H9 (cell line): ENCODE data around the gene TMEM145. TPM values are rescaled to one million over a fixed set of nuclear protein-coding genes. Genes with fewer than 3 reads are reported as not detected.

Experiments used
- DNase-seq: peaks from one replicate; pipeline ENCODE4 v3.0.0-alpha.2; 2017
- H2AFZ ChIP-seq: one replicate; pipeline ENCODE4 v1.6.1; 2013; ENCODE audit warnings: mild to moderate bottlenecking, low read length, control low read depth, moderate library complexity
- H2AK5ac ChIP-seq: 2 replicates; pipeline ENCODE4 v1.6.1; 2013; ENCODE audit warnings: low read length, control low read depth, mixed read lengths; ENCODE audit not compliant: insufficient read length
- H2BK120ac ChIP-seq: one replicate; pipeline ENCODE4 v1.6.1; 2013; ENCODE audit warnings: low read depth, mild to moderate bottlenecking, low read length, control low read depth, inconsistent platforms; ENCODE audit not compliant: poor library complexity, severe bottlenecking
- H2BK12ac ChIP-seq: 2 replicates; pipeline ENCODE4 v1.6.1; 2013; ENCODE audit warnings: low read length, control low read depth, mixed read lengths, low read depth; ENCODE audit not compliant: insufficient read length
- H2BK15ac ChIP-seq: 2 replicates; pipeline ENCODE4 v1.6.1; 2013; ENCODE audit warnings: low read depth, low read length, control low read depth
- H2BK20ac ChIP-seq: one replicate; pipeline ENCODE4 v1.6.1; 2013; ENCODE audit warnings: low read depth, mild to moderate bottlenecking, low read length, control low read depth, inconsistent platforms; ENCODE audit not compliant: poor library complexity, severe bottlenecking
- H2BK5ac ChIP-seq: 2 replicates; pipeline ENCODE4 v1.6.1; 2013; ENCODE audit warnings: low read length, control low read depth, mixed read lengths; ENCODE audit not compliant: insufficient read length
- H3K14ac ChIP-seq: 2 replicates; pipeline ENCODE4 v1.6.1; 2013; ENCODE audit warnings: low read length, control low read depth; ENCODE audit not compliant: insufficient read depth
- H3K18ac ChIP-seq: 2 replicates; pipeline ENCODE4 v1.6.1; 2013; ENCODE audit warnings: low read depth, mild to moderate bottlenecking, mixed read lengths, low read length, control low read depth; ENCODE audit not compliant: insufficient read length
- H3K23ac ChIP-seq: 2 replicates; pipeline ENCODE4 v1.6.1; 2013; ENCODE audit warnings: low read length, control low read depth, mixed read lengths, low read depth; ENCODE audit not compliant: insufficient read length
- H3K23me2 ChIP-seq: 2 replicates; pipeline ENCODE4 v1.6.1; 2013; ENCODE audit warnings: low read depth, mild to moderate bottlenecking, mixed read lengths, low read length, control low read depth; ENCODE audit not compliant: insufficient read length, poor library complexity, severe bottlenecking
- H3K27ac ChIP-seq: 2 replicates; pipeline ENCODE4 v1.5.1; 2013; ENCODE audit warnings: low read length, control low read depth, mixed read lengths, low read depth; ENCODE audit not compliant: insufficient read length
- H3K27me3 ChIP-seq: 2 replicates; pipeline ENCODE4 v1.6.1; 2013; ENCODE audit warnings: low read length, control low read depth, inconsistent platforms; ENCODE audit not compliant: insufficient read depth
- H3K4ac ChIP-seq: 2 replicates; pipeline ENCODE4 v1.6.1; 2013; ENCODE audit warnings: low read depth, mild to moderate bottlenecking, control low read depth, inconsistent platforms, low read length, moderate library complexity
- H3K4me1 ChIP-seq: 2 replicates; pipeline ENCODE4 v1.6.1; 2013; ENCODE audit warnings: low read length, control low read depth, inconsistent platforms; ENCODE audit not compliant: insufficient read depth
- H3K4me2 ChIP-seq: 2 replicates; pipeline ENCODE4 v1.6.1; 2013; ENCODE audit warnings: low read length, control low read depth, mixed read lengths; ENCODE audit not compliant: insufficient read length, insufficient read depth
- H3K56ac ChIP-seq: 2 replicates; pipeline ENCODE4 v1.6.1; 2013; ENCODE audit warnings: low read depth, mild to moderate bottlenecking, mixed read lengths, low read length, control low read depth; ENCODE audit not compliant: insufficient read length
- H3K79me1 ChIP-seq: 2 replicates; pipeline ENCODE4 v1.6.1; 2013; ENCODE audit warnings: low read depth, mild to moderate bottlenecking, moderate library complexity, low read length, control low read depth, inconsistent platforms; ENCODE audit not compliant: insufficient read depth, poor library complexity, severe bottlenecking
- H3K79me2 ChIP-seq: 2 replicates; pipeline ENCODE4 v1.6.1; 2013; ENCODE audit warnings: low read length, control low read depth, inconsistent platforms; ENCODE audit not compliant: insufficient read depth
- H3K9ac ChIP-seq: 2 replicates; pipeline ENCODE4 v1.6.1; 2013; ENCODE audit warnings: low read length, control low read depth, mixed read lengths; ENCODE audit not compliant: insufficient read length; ENCODE audit errors: extremely low read depth
- H3K9me3 ChIP-seq: one replicate; pipeline ENCODE4 v1.6.1; 2013; ENCODE audit warnings: low read depth, low read length, inconsistent platforms; ENCODE audit not compliant: control insufficient read depth
- H3T11ph ChIP-seq: one replicate; pipeline ENCODE4 v1.6.1; 2013; ENCODE audit warnings: mild to moderate bottlenecking, low read length, control low read depth, inconsistent platforms
- H4K20me1 ChIP-seq: one replicate; pipeline ENCODE4 v1.6.1; 2013; ENCODE audit not compliant: control insufficient read depth, insufficient read length, insufficient read depth
- H4K5ac ChIP-seq: 2 replicates; pipeline ENCODE4 v1.6.1; 2013; ENCODE audit warnings: low read depth, mild to moderate bottlenecking, mixed read lengths, low read length, control low read depth; ENCODE audit not compliant: insufficient read length
- H4K8ac ChIP-seq: replicated peaks from 2 replicates; pipeline ENCODE4 v1.6.1; 2013; ENCODE audit warnings: low read length, control low read depth, mixed read lengths, low read depth; ENCODE audit not compliant: insufficient read length
- H4K91ac ChIP-seq: 2 replicates; pipeline ENCODE4 v1.6.1; 2013; ENCODE audit warnings: low read depth, mild to moderate bottlenecking, moderate library complexity, mixed read lengths, low read length, control low read depth; ENCODE audit not compliant: insufficient read length
- H3K27ac Mint-ChIP-seq, 3 experiments: 2 replicates in 2 of 3; 3 replicates in 1 of 3; pipeline ENCODE4 v1.8.0; 2020 to 2021; ENCODE audit warnings: mixed read lengths in 3 of 3, mild to moderate bottlenecking in 1 of 3, moderate library complexity in 1 of 3
- H3K27me3 Mint-ChIP-seq: 2 replicates; pipeline ENCODE4 v1.8.0; 2021; ENCODE audit warnings: low read depth, mild to moderate bottlenecking, moderate library complexity, mixed read lengths
- H3K36me3 Mint-ChIP-seq, 3 experiments: 2 replicates in 2 of 3; 3 replicates in 1 of 3; pipeline ENCODE4 v1.8.0; 2020 to 2021; ENCODE audit warnings: low read depth in 3 of 3, mixed read lengths in 3 of 3; ENCODE audit not compliant: insufficient read depth in 1 of 3
- H3K4me1 Mint-ChIP-seq, 2 experiments: 2 replicates each; pipeline ENCODE4 v1.8.0; 2020; ENCODE audit warnings: mixed read lengths in 2 of 2
- H3K4me3 Mint-ChIP-seq, 2 experiments: 2 replicates in 1 of 2; 3 replicates in 1 of 2; pipeline ENCODE4 v1.8.0; 2020 to 2021; ENCODE audit warnings: mild to moderate bottlenecking in 2 of 2, mixed read lengths in 2 of 2, moderate library complexity in 1 of 2
- H3K9me3 Mint-ChIP-seq, 2 experiments: 2 replicates in 1 of 2; 3 replicates in 1 of 2; pipeline ENCODE4 v1.8.0; 2020; ENCODE audit warnings: mild to moderate bottlenecking in 2 of 2, mixed read lengths in 2 of 2, moderate library complexity in 1 of 2
- WGBS: extraction: QIAGEN DNeasy Blood & Tissue Kit; methylation state at CpG from one replicate; pipeline ENCODE4 v1.1.7; 2013; ENCODE audit warnings: missing lambda C conversion rate, low lambda C conversion rate, mixed read lengths; ENCODE audit not compliant: insufficient read length; ENCODE audit errors: extremely low coverage; 5-methylcytosine and 5-hydroxymethylcytosine counted together
- total RNA-seq: library from RNA; stranded (reverse); gene quantifications from 2 replicates; pipeline ENCODE4 v1.2.1, GENCODE V29; 2021
- TF ChIP-seq, protein P1 (sequence below): fragments of 200-600 bp; sonication (generic); conservative IDR thresholded peaks from 3 replicates; pipeline ENCODE4 v1.8.0; 2021; ENCODE audit warnings: antibody characterized with exemption, mild to moderate bottlenecking

TMEM145 gene
- total RNA-seq, 1 experiment from 2014 or later, result 4.5 TPM

GRCh38 chr19:42288881-42289555 lies 24.1 kb upstream of the TMEM145 start:
- Histone ChIP-seq H2BK120ac (no peak overlapping the region), H3K27ac (no peak overlapping the region), H2BK20ac (no peak overlapping the region), H2AFZ (no peak overlapping the region), H3K23ac (no peak overlapping the region), H4K91ac (no peak overlapping the region), H3K79me2 (peaks cover 3% of the 10 kb centered on the region; the same call in 1 of the 2 replicates), H3K18ac (no peak overlapping the region), H4K8ac (no peak overlapping the region), H2BK15ac (no peak overlapping the region), H3T11ph (no peak overlapping the region), H3K23me2 (peaks cover 8% of the 10 kb centered on the region), H3K4me1 (no peaks in the 10 kb centered on the region), H3K9ac (no peak overlapping the region), H4K5ac (no peak overlapping the region), H3K56ac (no peak overlapping the region), H3K4me2 (no peak overlapping the region), H2BK12ac (no peak overlapping the region), H4K20me1 (no peaks in the 10 kb centered on the region), H3K79me1 (peaks cover 11% of the 10 kb centered on the region), H3K4ac (no peak overlapping the region), H2BK5ac (no peak overlapping the region), H2AK5ac (no peak overlapping the region), H3K14ac (no peak overlapping the region), H3K27me3 (no peaks in the 10 kb centered on the region), H3K9me3 (no peaks in the 10 kb centered on the region)
- Mint-ChIP-seq H3K4me3 (no peak overlapping the region), H3K4me1 (peaks cover 14 to 44% of the 10 kb centered on the region in 2 experiments), H3K36me3 (peaks cover 22 to 61% (median 55%) of the 10 kb centered on the region in 3 experiments), H3K27ac (no peak overlapping the region), H3K9me3 (no peaks in the 10 kb centered on the region), H3K27me3 (no peaks in the 10 kb centered on the region; the same call in 1 of the 2 replicates)
- DNase-seq, result no peak
- TF ChIP-seq, protein P1, sequence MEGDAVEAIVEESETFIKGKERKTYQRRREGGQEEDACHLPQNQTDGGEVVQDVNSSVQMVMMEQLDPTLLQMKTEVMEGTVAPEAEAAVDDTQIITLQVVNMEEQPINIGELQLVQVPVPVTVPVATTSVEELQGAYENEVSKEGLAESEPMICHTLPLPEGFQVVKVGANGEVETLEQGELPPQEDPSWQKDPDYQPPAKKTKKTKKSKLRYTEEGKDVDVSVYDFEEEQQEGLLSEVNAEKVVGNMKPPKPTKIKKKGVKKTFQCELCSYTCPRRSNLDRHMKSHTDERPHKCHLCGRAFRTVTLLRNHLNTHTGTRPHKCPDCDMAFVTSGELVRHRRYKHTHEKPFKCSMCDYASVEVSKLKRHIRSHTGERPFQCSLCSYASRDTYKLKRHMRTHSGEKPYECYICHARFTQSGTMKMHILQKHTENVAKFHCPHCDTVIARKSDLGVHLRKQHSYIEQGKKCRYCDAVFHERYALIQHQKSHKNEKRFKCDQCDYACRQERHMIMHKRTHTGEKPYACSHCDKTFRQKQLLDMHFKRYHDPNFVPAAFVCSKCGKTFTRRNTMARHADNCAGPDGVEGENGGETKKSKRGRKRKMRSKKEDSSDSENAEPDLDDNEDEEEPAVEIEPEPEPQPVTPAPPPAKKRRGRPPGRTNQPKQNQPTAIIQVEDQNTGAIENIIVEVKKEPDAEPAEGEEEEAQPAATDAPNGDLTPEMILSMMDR, result no peak
- WGBS, result no CpG with 5 or more reads among the region's 22 CpGs
